D721Med (cell line): Measurements from ENCODE around the gene NAALADL2.

Experiments used
- DNase-seq: peaks from one replicate; pipeline ENCODE4 v3.0.0; 2011; ENCODE audit warnings: low spot score; ENCODE audit not compliant: insufficient read length
- FAIRE-seq: peaks from 2 replicates; lab custom pipeline; 2011; peaks lifted over from hg19 to GRCh38; lab: Jason Lieb, UNC
- TF ChIP-seq, protein P1 (sequence below): IDR thresholded peaks from 2 replicates; pipeline ENCODE4 v1.5.1; 2012; ENCODE audit warnings: mild to moderate bottlenecking, control low read depth; ENCODE audit not compliant: insufficient read depth; ENCODE audit errors: missing control alignments

Gene NAALADL2

DNA sequence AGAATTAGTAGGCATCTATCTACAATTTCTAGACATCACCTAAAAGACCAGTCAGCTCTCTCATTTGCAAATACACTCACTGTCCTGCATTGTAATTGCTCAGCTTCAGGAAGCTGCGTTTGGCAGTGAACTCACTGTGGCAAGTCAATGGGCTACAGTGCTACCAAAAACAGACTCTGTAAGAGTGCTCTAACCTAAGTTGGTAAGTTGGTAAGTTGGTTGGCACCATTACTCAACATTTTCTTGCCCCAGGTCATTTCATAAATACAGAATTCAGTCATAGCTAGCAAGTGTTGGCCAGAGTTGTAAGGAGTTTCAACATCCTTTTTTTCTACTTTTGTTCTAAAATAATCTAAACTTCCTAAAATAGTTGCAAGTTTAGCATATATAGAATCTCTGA, 466.3 kb downstream of the NAALADL2 start:
- DNase-seq (no peak), FAIRE-seq (no peak)
- TF ChIP-seq, protein P1, sequence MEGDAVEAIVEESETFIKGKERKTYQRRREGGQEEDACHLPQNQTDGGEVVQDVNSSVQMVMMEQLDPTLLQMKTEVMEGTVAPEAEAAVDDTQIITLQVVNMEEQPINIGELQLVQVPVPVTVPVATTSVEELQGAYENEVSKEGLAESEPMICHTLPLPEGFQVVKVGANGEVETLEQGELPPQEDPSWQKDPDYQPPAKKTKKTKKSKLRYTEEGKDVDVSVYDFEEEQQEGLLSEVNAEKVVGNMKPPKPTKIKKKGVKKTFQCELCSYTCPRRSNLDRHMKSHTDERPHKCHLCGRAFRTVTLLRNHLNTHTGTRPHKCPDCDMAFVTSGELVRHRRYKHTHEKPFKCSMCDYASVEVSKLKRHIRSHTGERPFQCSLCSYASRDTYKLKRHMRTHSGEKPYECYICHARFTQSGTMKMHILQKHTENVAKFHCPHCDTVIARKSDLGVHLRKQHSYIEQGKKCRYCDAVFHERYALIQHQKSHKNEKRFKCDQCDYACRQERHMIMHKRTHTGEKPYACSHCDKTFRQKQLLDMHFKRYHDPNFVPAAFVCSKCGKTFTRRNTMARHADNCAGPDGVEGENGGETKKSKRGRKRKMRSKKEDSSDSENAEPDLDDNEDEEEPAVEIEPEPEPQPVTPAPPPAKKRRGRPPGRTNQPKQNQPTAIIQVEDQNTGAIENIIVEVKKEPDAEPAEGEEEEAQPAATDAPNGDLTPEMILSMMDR = no peak

DNA sequence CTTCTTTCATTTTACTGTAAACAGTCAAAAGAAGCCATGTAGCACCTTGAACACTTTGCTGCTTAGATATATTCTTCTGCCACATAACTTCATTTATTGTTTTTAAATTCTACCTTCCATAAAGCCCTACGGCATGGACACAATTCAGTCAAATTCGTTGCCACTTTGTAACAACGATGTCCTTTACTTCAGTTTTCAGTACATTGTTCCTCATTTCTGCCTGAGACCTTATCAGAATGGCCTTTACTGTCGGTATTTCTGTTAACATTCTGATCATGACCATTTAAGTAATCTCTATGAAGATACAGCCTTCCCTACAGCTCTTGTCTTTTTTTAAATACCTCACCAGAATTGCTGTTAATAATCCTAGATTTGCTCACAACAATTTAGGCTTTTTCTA, 466.9 kb downstream of the NAALADL2 start:
- DNase-seq (no peak), FAIRE-seq (no peak)
- TF ChIP-seq, protein P1 = no peak

DNA sequence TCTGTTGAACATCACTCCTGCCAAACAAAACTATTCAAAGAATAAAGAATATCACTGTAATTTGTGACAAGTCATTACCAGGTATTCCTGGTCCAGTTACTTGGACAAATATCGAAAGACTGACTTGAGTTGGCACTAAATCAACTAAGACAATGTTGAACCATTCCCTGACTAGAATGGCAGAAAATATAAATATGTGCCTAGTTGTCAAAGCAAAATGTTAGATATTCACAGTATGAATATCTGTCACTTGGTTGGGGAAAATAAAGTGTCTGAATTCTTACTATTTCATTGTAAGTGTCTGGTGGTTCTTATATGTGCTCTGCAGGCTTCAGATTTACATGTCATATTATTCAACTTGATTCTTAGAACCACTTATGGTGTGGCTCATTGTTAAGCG, 470.2 kb downstream of the NAALADL2 start:
- DNase-seq (no peak), FAIRE-seq (no peak)
- TF ChIP-seq, protein P1 = no peak

DNA sequence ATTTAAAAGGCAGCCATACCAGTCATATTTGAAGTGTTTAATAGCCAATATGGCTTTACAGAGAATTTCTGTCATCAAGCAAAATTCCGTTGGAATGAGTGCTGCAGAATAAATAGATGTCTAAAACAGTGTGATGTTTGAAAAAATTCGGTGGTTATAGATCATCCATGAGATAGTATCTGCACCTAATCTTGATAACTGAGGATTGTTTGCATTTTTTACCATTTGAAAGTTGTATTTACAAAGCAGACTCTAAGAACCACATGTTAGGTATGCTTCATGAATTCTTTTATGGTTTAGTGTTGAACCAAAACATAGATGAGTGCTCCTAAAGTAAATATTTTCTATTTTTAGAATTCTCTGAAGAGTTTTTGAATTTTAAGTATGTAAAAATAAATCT, 476.1 kb downstream of the NAALADL2 start:
- TF ChIP-seq, protein P1 = no peak
- no peak for FAIRE-seq
- DNase-seq = no peak

DNA sequence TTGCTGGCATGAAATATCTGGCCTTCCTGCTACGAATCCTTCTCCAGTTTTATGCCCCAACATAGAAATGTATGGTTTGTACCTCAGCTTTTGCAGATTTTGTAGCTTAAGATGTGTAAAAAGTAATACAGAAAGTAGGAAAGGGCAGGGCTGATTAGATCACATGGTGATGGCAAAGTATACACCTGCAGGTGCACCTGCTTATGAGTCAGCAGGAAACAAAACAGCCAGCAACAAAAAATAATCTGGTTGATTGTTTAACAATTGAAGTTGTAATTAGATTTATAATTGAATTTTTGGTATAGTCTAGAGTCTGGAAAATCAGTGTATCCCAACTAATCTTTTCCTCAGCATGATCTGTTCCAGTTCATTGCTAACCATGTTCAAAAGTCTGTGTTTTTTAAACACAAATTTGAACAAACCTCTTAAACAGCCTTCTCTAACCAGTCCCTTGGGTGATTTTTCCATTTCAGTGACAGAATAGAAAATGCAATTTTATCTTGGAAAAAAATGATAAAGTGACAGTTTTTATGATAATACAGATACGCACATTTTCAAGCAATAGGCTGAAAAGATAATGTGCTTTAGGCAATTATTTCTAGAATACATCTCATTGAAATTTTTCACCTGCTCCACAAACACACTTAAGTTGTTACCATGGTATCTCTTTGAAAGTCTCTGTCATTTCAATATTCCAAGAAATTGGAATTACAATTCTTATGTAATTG, 477.4 kb downstream of the NAALADL2 start:
- FAIRE-seq = peak; percentile 29

DNA sequence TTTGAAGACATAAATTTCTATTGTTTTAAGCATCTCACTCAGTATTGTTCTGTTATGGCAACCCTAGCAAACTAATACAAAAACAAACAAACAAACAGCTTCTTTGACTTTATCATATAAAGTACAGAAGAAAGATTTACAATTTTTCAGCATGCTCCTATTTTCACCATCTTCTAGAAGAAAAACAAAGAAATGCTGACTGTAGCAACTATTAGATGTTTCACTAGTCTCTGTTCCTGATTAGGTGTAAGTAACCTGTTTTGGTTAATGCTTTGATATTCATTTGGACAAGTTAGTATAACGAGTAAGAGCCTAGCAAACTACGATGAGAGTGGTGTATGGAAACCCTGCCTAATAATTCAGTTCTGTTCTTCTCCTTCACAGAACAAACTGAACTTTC, 478.5 kb downstream of the NAALADL2 start:
- TF ChIP-seq, protein P1 = no peak
- DNase-seq (no peak), FAIRE-seq (no peak)

More for the DNA sequence above, 477.4 kb downstream of the NAALADL2 start:
- DNase-seq = no peak
- TF ChIP-seq, protein P1 = no peak

DNA sequence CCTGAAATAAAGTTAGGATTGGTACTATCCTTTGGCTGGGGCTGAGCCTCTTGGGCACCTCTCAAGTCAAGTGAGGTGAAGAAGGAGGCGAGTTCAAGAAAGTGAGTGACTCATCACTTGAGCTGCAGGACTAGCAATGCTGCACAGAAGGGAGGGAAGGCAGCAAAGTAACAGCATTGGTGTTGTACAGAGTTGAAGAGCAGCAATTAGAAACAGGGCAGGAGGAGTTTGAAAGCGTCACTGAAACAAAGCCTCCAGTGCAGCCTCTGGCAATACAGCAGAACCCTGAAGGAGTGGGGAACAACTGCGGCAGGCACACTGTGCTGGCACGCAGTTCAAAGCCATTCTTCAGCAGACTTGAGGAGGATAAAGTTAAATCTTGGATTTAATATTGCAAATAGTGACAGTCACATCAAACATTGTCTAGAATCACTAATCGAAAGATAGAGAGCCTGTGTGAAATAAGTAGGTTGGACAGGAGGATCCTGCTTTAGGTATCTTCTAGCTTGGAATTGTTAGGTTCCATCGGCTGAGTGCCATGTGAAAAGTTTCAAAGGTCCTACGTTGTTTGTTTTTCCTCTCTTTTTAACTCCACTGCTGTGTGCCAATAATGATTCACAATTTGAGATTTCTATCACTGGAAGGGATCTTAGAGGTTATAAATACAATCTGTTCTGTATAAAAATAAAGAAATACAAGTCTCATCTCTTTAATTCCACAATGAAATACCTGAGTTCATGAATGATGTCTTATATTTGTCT, 479.8 kb downstream of the NAALADL2 start:
- TF ChIP-seq, protein P1 = no peak
- FAIRE-seq (no peak), DNase-seq (no peak)
